GM13977 (cell line): Measurements from ENCODE around the gene TRPM2.

ENCODE experiments used
- DNase-seq: peaks from one replicate; pipeline ENCODE4 v3.0.0; 2012; ENCODE audit warnings: low spot score
- CTCF ChIP-seq: IDR thresholded peaks from 2 replicates; pipeline ENCODE4 v1.5.1; 2012; ENCODE audit warnings: mild to moderate bottlenecking, control low read depth; ENCODE audit not compliant: insufficient read depth; ENCODE audit errors: extremely low read depth, missing control alignments
- in situ Hi-C: fragments of 300-500 bp; cut with MboI; formaldehyde crosslinking; loops from one replicate; pipeline ENCODE4 v1.12.0; 2022; ENCODE audit warnings: low sequenced_read_pairs, low pct_unique_long_range_greater_than_20kb, mixed read lengths, inconsistent platforms; ENCODE audit not compliant: unreplicated experiment

Gene TRPM2

DNA sequence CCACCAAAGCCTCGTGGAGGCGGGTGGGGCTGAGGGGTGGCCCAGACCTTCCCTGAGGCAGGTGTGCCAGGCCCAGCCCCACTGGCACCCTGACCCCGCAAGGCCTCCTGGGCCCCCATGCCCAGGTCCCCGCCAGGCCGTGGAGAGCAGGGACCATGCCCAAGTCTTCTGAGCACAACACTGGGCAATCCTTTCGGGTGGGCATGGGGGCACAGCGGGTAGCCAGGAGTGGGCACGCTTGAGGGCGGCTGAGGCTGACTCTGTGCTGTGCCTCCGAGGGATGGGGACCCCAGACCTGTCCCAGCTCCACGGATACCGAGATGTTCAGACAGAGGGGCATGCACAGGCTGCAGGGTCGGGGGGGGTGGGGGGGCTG is 27.2 kb upstream of the TRPM2 start:
- in situ Hi-C loops: loop anchor here (25.0 kb wide), 1 partner anchor 461 kb away; no protein-coding TSS in a partner anchor
- no peak for TF ChIP-seq CTCF
- DNase-seq: no peak

- in situ Hi-C loops: loop anchor here (25.0 kb wide), 1 partner anchor 460 kb away; no protein-coding TSS in a partner anchor
- DNase-seq: no peak
- no peak for TF ChIP-seq CTCF
Measured at GRCh38 chr21:44326716-44327602, 26.5 kb upstream of the TRPM2 start.

DNA sequence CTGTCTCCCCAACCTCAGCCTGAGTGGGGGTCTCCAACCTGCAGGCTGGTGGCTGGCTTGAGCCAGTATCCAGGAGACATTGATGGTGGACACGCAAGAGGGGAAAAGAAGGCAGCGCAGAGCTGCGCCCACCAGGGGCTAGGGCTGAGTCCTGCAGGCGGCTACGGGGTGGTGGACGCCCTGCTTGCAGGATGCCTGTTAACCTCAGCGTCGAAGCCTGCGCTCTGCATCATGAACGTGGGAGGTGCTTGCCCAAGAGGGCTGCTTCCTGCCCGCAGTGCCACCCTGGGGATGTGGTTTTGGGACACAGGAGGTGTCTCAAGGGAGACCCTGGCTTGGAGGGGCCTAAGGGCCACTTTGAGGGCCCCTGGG is 25.8 kb upstream of the TRPM2 start:
- no peak for DNase-seq
- TF ChIP-seq CTCF: no peak
- in situ Hi-C loops: loop anchor here (25.0 kb wide), 1 partner anchor 460 kb away; no protein-coding TSS in a partner anchor

DNA sequence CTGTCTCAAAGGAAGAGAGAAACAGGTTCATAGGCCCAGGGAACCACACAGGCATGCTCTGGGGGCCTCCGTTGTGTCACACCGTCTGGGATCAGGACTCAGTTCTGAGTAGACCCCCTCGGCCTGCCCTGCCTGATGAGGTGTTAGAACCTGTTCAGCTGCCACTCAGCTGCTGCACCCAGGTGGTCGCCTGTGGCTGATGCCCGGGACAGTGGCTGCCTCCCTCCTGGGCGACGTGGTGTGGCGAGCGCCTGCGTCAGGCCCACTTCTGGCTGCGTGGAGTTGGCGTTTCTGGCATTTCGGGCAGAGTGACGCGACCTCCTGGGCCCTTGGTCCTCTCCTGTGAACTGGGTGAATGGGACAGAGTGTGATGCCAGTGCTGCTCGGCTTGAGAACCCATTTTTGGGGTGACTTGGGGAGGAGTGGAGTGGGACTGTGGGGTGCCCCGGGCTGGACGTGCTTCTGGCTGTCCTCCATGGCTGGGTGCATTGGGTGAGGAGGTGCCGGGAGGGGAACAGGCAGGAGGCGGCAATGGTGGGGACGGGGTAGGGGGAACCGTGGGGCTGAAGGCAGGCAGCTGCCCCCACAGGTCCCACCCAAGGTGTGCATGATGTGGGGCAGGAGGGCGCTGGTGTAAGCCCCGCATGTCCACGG is 25.1 kb upstream of the TRPM2 start:
- no peak for DNase-seq
- in situ Hi-C loops: loop anchor here (25.0 kb wide), 1 partner anchor 459 kb away; no protein-coding TSS in a partner anchor
- TF ChIP-seq CTCF: no peak

GRCh38 chr21:44329086-44329889 is 24.1 kb upstream of the TRPM2 start:
- TF ChIP-seq CTCF: no peak
- no peak for DNase-seq
- in situ Hi-C loops: loop anchor here (25.0 kb wide), 1 partner anchor 458 kb away; no protein-coding TSS in a partner anchor
